B cell (primary cell): ENCODE data around the gene SFTPB. TPM values are rescaled to one million over a fixed set of nuclear protein-coding genes. Genes with fewer than 3 reads are reported as not detected.
"Not testable (repeated sequence)": the region's sequence is repeated elsewhere in the genome, so short reads cannot be mapped to it uniquely, and the experiment has no call there.

Source experiments
- ATAC-seq: fragments of 200-7000 bp; cut with Tn5 transposase; one replicate; pipeline ENCODE4 v1.10.0; 2021; ENCODE audit warnings: low read depth, mild to moderate bottlenecking, moderate number of reproducible peaks, moderate library complexity
- CTCF ChIA-PET: fragments of 350-600 bp; sonication (Branson Sonifier 250); formaldehyde crosslinking; loops from one replicate; lab custom pipeline; 2021; ENCODE audit warnings: antibody characterized with exemption, inconsistent platforms; lab: Charles Lee
- POLR2A ChIA-PET: fragments of 350-600 bp; sonication (Branson Sonifier 250); formaldehyde crosslinking; loops from one replicate; lab custom pipeline; 2021; ENCODE audit warnings: antibody characterized with exemption; lab: Charles Lee
- DNase-seq: peaks from one replicate; pipeline ENCODE4 v3.0.0; 2013
- H2AFZ ChIP-seq: 2 replicates; pipeline ENCODE4 v1.6.1; 2012; ENCODE audit warnings: mild to moderate bottlenecking, low read depth, low read length; ENCODE audit not compliant: insufficient read depth, poor library complexity, severe bottlenecking
- H3K27ac ChIP-seq, 2 donors: 1 replicate in 1 of 2; 2 replicates in 1 of 2; pipeline ENCODE4 v1.5.1; 2012 to 2013; ENCODE audit warnings: low read length in 2 of 2, mild to moderate bottlenecking in 2 of 2, moderate library complexity in 1 of 2
- H3K27me3 ChIP-seq, 4 experiments: fragments of 200-600 bp in 1 of 4; sonication (generic) in 1 of 4; replicated peaks in 1 of 4; 1 replicate in 2 of 4; 2 replicates in 2 of 4; pipeline versions ENCODE4 v1.6.1 to v1.7.0; 2013 to 2016; ENCODE audit warnings: low read length in 3 of 4, mild to moderate bottlenecking in 2 of 4, mixed read lengths in 1 of 4, moderate library complexity in 1 of 4; ENCODE audit not compliant: insufficient read depth in 4 of 4, control insufficient read depth in 3 of 4; ENCODE audit errors: control extremely low read depth in 1 of 4
- H3K36me3 ChIP-seq, 2 experiments: replicated peaks in 1 of 2; 1 replicate in 1 of 2; 2 replicates in 1 of 2; pipeline versions ENCODE4 v1.6.1 to v1.7.1; 2013; ENCODE audit warnings: low read length in 1 of 2; ENCODE audit not compliant: insufficient read depth in 2 of 2, control insufficient read depth in 1 of 2; ENCODE audit errors: control extremely low read depth in 1 of 2, extremely low read depth in 1 of 2
- H3K4me1 ChIP-seq, 2 donors: fragments of 200-600 bp in 1 of 2; sonication (generic) in 1 of 2; 1 replicate in 1 of 2; 2 replicates in 1 of 2; pipeline versions ENCODE4 v1.5.1 to v1.6.1; 2013 to 2017; ENCODE audit warnings: low read length in 2 of 2; ENCODE audit not compliant: control insufficient read depth in 2 of 2, insufficient read depth in 2 of 2
- H3K4me2 ChIP-seq: replicated peaks from 2 replicates; pipeline ENCODE3; 2012; ENCODE audit warnings: mild to moderate bottlenecking, low read depth, low read length; ENCODE audit not compliant: poor library complexity, severe bottlenecking
- H3K4me3 ChIP-seq, 5 experiments: fragments of 200-600 bp in 1 of 5; sonication (generic) in 1 of 5; 1 replicate in 3 of 5; 2 replicates in 2 of 5; pipeline versions ENCODE4 v1.5.1 to v1.7.0; 2011 to 2016; ENCODE audit warnings: low read length in 4 of 5, mild to moderate bottlenecking in 4 of 5, low read depth in 2 of 5, control low read depth in 1 of 5, moderate library complexity in 1 of 5; ENCODE audit not compliant: insufficient read depth in 1 of 5; ENCODE audit errors: control extremely low read depth in 1 of 5, extremely low read depth in 1 of 5
- H3K79me2 ChIP-seq: fragments of 200-600 bp; sonication (generic); one replicate; pipeline ENCODE4 v1.6.0; 2016; ENCODE audit warnings: low read length; ENCODE audit not compliant: control insufficient read depth, insufficient read depth
- H3K9ac ChIP-seq: fragments of 200-600 bp; sonication (generic); 2 replicates; pipeline ENCODE4 v1.6.1; 2017; ENCODE audit warnings: mild to moderate bottlenecking, low read length, moderate library complexity
- H3K9me3 ChIP-seq, 3 donors: one replicate each; pipeline versions ENCODE4 v1.6.1 to v1.7.1; 2013; ENCODE audit warnings: low read length in 2 of 3; ENCODE audit not compliant: control insufficient read depth in 2 of 3, insufficient read depth in 1 of 3; ENCODE audit errors: control extremely low read depth in 1 of 3
- H4K20me1 ChIP-seq: 2 replicates; pipeline ENCODE4 v1.6.0; 2012; ENCODE audit warnings: mild to moderate bottlenecking, low read length; ENCODE audit not compliant: insufficient read depth, control insufficient read depth, poor library complexity, severe bottlenecking
- H3K27ac Mint-ChIP-seq: one replicate; pipeline ENCODE4 v1.8.0; 2021; ENCODE audit warnings: mixed read lengths
- H3K27me3 Mint-ChIP-seq: one replicate; pipeline ENCODE4 v1.8.0; 2021; ENCODE audit warnings: mixed read lengths
- H3K4me1 Mint-ChIP-seq: one replicate; pipeline ENCODE4 v1.8.0; 2021; ENCODE audit warnings: mixed read lengths
- H3K4me3 Mint-ChIP-seq: one replicate; pipeline ENCODE4 v1.8.0; 2021; ENCODE audit warnings: mixed read lengths
- H3K9me3 Mint-ChIP-seq: one replicate; pipeline ENCODE4 v1.8.0; 2022; ENCODE audit warnings: mixed read lengths; ENCODE audit not compliant: insufficient read depth
- CTCF ChIP-seq: fragments of 200-600 bp; IDR thresholded peaks from one replicate; pipeline ENCODE4 v1.8.0; 2022; ENCODE audit warnings: antibody characterized with exemption, mild to moderate bottlenecking
- EZH2 ChIP-seq: IDR thresholded peaks from 2 replicates; pipeline ENCODE4 v1.6.1; 2012; ENCODE audit warnings: borderline replicate concordance, low read depth, mild to moderate bottlenecking, moderate library complexity, low read length; ENCODE audit not compliant: insufficient read depth, poor library complexity, severe bottlenecking
- WGBS: methylation state at CpG from one replicate; pipeline ENCODE4 v1.1.5; 2013; ENCODE audit warnings: missing lambda C conversion rate; ENCODE audit not compliant: insufficient coverage; 5-methylcytosine and 5-hydroxymethylcytosine counted together
- intact Hi-C: fragments of 100-400 bp; cut with micrococcal nuclease; formaldehyde crosslinking; loops from one replicate; pipeline ENCODE4 v1.10.0; 2022
- polyA plus RNA-seq: library from polyadenylated mRNA; depleted of rRNA; stranded (reverse); fragments of >200 nt; gene quantifications from 2 replicates; pipeline ENCODE4 v1.2.3, GENCODE V29; 2012
- total RNA-seq, 2 donors: library from RNA; stranded (reverse); fragments of 120-200 nt in 1 of 2; gene quantifications; 1 replicate in 1 of 2; 2 replicates in 1 of 2; pipeline versions ENCODE4 v1.2.3 to v1.2.4, GENCODE V29; 2013 to 2022

Gene SFTPB
- total and polyA plus RNA-seq, 2 donors (not counting 1 experiment from before 2014, with no cell fraction given) = not detected

- H3K4me2 ChIP-seq = no peak overlapping the region
- no peak overlapping the region for H2AFZ ChIP-seq
- H3K27ac Mint-ChIP-seq = no peak overlapping the region
- WGBS = 95% methylated on average over 6 of the region's 7 CpGs
- intact Hi-C loops = no loop called here
- no peak for ATAC-seq
- CTCF ChIA-PET = no interaction called here
- no peak overlapping the region for H3K4me3 Mint-ChIP-seq
- no peaks in the 10 kb centered on the region for H3K4me1 Mint-ChIP-seq
- H3K9me3 ChIP-seq = no peaks in the 10 kb centered on the region
- no peaks in the 10 kb centered on the region for H4K20me1 ChIP-seq
- no peaks in the 10 kb centered on the region for H3K27me3 Mint-ChIP-seq
- no peaks in the 10 kb centered on the region for H3K79me2 ChIP-seq
- H3K4me3 ChIP-seq = no peak overlapping the region
- POLR2A ChIA-PET = no interaction called here
- no peaks in the 10 kb centered on the region for H3K27me3 ChIP-seq
- TF ChIP-seq EZH2 (no peak), CTCF (no peak)
- H3K27ac ChIP-seq = no peak overlapping the region
- peaks cover 2 to 7% of the 10 kb centered on the region in 2 experiments for H3K36me3 ChIP-seq
- no peaks in the 10 kb centered on the region for H3K9me3 Mint-ChIP-seq
- H3K9ac ChIP-seq = no peak overlapping the region
- H3K4me1 ChIP-seq = no peaks in the 10 kb centered on the region
- no peak for DNase-seq
Observed at GRCh38 chr2:85660725-85661124, 7.3 kb downstream of the SFTPB start.

- H3K4me3 Mint-ChIP-seq, POLR2A ChIA-PET, H3K4me2 ChIP-seq, H3K27ac Mint-ChIP-seq, H3K27me3 ChIP-seq, H3K9me3 Mint-ChIP-seq, H3K4me1 Mint-ChIP-seq, ATAC-seq, H4K20me1 ChIP-seq, DNase-seq, H3K9me3 ChIP-seq, H3K27me3 Mint-ChIP-seq, H3K9ac ChIP-seq, H3K4me3 ChIP-seq, intact Hi-C loops, H3K36me3 ChIP-seq, H3K27ac ChIP-seq, H3K4me1 ChIP-seq, H3K79me2 ChIP-seq, H2AFZ ChIP-seq, CTCF ChIA-PET: not testable (repeated sequence)
- 98% methylated on average over 5 of the region's 11 CpGs for WGBS
Observed at GRCh38 chr2:85660301-85660700, 7.7 kb downstream of the SFTPB start.
